IPS DF 6.9 (cell line): ENCODE measurements around the gene CA5A.

ENCODE experiments used
- DNase-seq: peaks from one replicate; pipeline ENCODE4 v3.0.0-alpha.2; 2013; ENCODE audit warnings: low read depth, low spot score
- H3K27ac ChIP-seq: one replicate; pipeline ENCODE4 v1.5.1; 2013; ENCODE audit warnings: low read length, control low read depth
- H3K27me3 ChIP-seq: 2 replicates; pipeline ENCODE4 v1.6.1; 2013; ENCODE audit warnings: mild to moderate bottlenecking, low read length; ENCODE audit not compliant: control insufficient read depth, insufficient read depth
- H3K36me3 ChIP-seq: 2 replicates; pipeline ENCODE4 v1.6.1; 2013; ENCODE audit warnings: low read length; ENCODE audit not compliant: control insufficient read depth, insufficient read depth
- H3K4me1 ChIP-seq: 2 replicates; pipeline ENCODE4 v1.6.1; 2013; ENCODE audit warnings: low read length; ENCODE audit not compliant: control insufficient read depth, insufficient read depth
- H3K4me3 ChIP-seq: 2 replicates; pipeline ENCODE4 v1.5.1; 2013; ENCODE audit warnings: mild to moderate bottlenecking, low read length
- H3K9me3 ChIP-seq: 2 replicates; pipeline ENCODE4 v1.6.1; 2013; ENCODE audit warnings: low read length, inconsistent platforms; ENCODE audit not compliant: control insufficient read depth, insufficient read depth
- WGBS: extraction: QIAGEN DNeasy Blood & Tissue Kit; methylation state at CpG from one replicate; pipeline ENCODE4 v1.1.7; 2013; ENCODE audit warnings: mixed read lengths, missing lambda C conversion rate; ENCODE audit not compliant: insufficient read length, insufficient coverage; 5-methylcytosine and 5-hydroxymethylcytosine counted together

CA5A gene

GRCh38 chr16:87841340-87842208 lies 94.8 kb downstream of the CA5A start:
- no peak for DNase-seq
- Histone ChIP-seq H3K27me3 (no peaks in the 10 kb centered on the region), H3K4me1 (no peaks in the 10 kb centered on the region), H3K9me3 (no peaks in the 10 kb centered on the region), H3K27ac (no peak overlapping the region), H3K4me3 (no peak overlapping the region), H3K36me3 (peaks cover 42% of the 10 kb centered on the region)
- no CpG with 5 or more reads among the region's 22 CpGs for WGBS

- Histone ChIP-seq H3K4me1 (no peaks in the 10 kb centered on the region), H3K27ac (no peak overlapping the region), H3K36me3 (peaks cover 50% of the 10 kb centered on the region), H3K9me3 (no peaks in the 10 kb centered on the region), H3K27me3 (no peaks in the 10 kb centered on the region), H3K4me3 (no peak overlapping the region)
- no CpG with 5 or more reads among the region's 29 CpGs for WGBS
- no peak for DNase-seq
These were observed 95.9 kb downstream of the CA5A start for GRCh38 chr16:87840271-87840978.

- peaks cover 57% of the 10 kb centered on the region for H3K36me3 ChIP-seq
- H3K9me3 ChIP-seq = no peaks in the 10 kb centered on the region
- DNase-seq = no peak
- H3K27ac ChIP-seq = no peak overlapping the region
- no CpG with 5 or more reads among the region's 34 CpGs for WGBS
- no peak overlapping the region for H3K4me3 ChIP-seq
- no peaks in the 10 kb centered on the region for H3K4me1 ChIP-seq
- H3K27me3 ChIP-seq = no peaks in the 10 kb centered on the region
These were observed 96.6 kb downstream of the CA5A start for GRCh38 chr16:87839542-87840270.

GRCh38 chr16:87838643-87839541 lies 97.4 kb downstream of the CA5A start:
- Histone ChIP-seq H3K9me3 (no peaks in the 10 kb centered on the region), H3K27me3 (no peaks in the 10 kb centered on the region), H3K4me3 (no peak overlapping the region), H3K36me3 (peaks cover 64% of the 10 kb centered on the region), H3K27ac (no peak overlapping the region), H3K4me1 (no peaks in the 10 kb centered on the region; the same call in 1 of the 2 replicates)
- WGBS = no CpG with 5 or more reads among the region's 27 CpGs
- DNase-seq = no peak
